ENCODE results near the gene DCANP1. TPM values are rescaled to one million over a fixed set of nuclear protein-coding genes. Genes with fewer than 3 reads are reported as not detected.
A peak's percentile ranks its signal among the peaks of the same experiment; 100 is the strongest.

The DCANP1 gene
- polyA plus RNA-seq, 2 of the 4 experiments (the other 2 are of a cell fraction) = not detected

- WGBS (ENCODE audit: missing lambda C conversion rate) = 96% methylated on average over 4 of the region's 4 CpGs
- Histone ChIP-seq H3K4me2 (peak overlapping the region; percentile 77; the same call in 2 of the 3 replicates), H3K27ac (no peak overlapping the region), H3K9me3 (no peaks in the 10 kb centered on the region), H3K4me1 (peaks cover 22% of the 10 kb centered on the region), H3K4me3 (no peak overlapping the region)
- ChIA-PET CTCF (interaction anchor here (1.1 kb wide), 1 partner anchor 165 kb away, joined by 3 read pairs; no protein-coding TSS in a partner anchor), POLR2A (no interaction called here)
- DNase-seq (ENCODE audit: low read depth in 1 of 2, low spot score in 1 of 2) = no peak
- TF ChIP-seq PBX3 (IDR thresholded peaks at IDR 0.05) (no peak), FOSL2 (IDR thresholded peaks at IDR 0.05) (no peak), FOSL2 (CRISPR knock-in tag; IDR thresholded peaks at IDR 0.05) (no peak), GATA3 (IDR thresholded peaks at IDR 0.05; ENCODE audit: borderline replicate concordance) (no peak), CHD2 (IDR thresholded peaks at IDR 0.05; ENCODE audit: low read length, partially characterized antibody) (no peak), CBX8 (IDR thresholded peaks at IDR 0.05) (no peak), NFE2L2 (conservative IDR thresholded peaks at IDR 0.05; ENCODE audit: low read length) (no peak), JUN (IDR thresholded peaks at IDR 0.05) (no peak), HOXB13 (CRISPR knock-in tag; IDR thresholded peaks at IDR 0.05; ENCODE audit: low read depth) (no peak), RAD21 (conservative IDR thresholded peaks at IDR 0.05 in 1 of 2, IDR thresholded peaks at IDR 0.05 in 1 of 2) (no peak), NPAS2 (CRISPR knock-in tag; IDR thresholded peaks at IDR 0.05; ENCODE audit: borderline replicate concordance) (no peak), HES2 (IDR thresholded peaks at IDR 0.05) (no peak), KDM1A (IDR thresholded peaks at IDR 0.05; ENCODE audit: low read depth) (no peak), JUNB (IDR thresholded peaks at IDR 0.05) (no peak), EP300 (IDR thresholded peaks at IDR 0.05) (no peak), USF2 (IDR thresholded peaks at IDR 0.05) (no peak), ZSCAN20 (CRISPR knock-in tag; IDR thresholded peaks at IDR 0.05) (no peak)
- FAIRE-seq = no peak
- ATAC-seq = no peak
These were observed 50.6 kb downstream of the DCANP1 start for GRCh38 chr5:135396459-135397055.

GRCh38 chr5:135395866-135396265 is 51.3 kb downstream of the DCANP1 start:
- CTCF ChIA-PET = interaction anchor here (1.1 to 2.0 kb wide), 2 partner anchors 69 to 165 kb away, joined by 3 to 5 read pairs; no protein-coding TSS in a partner anchor
- TF ChIP-seq REST (IDR thresholded peaks at IDR 0.05) (no peak), HOXB5 (CRISPR knock-in tag; IDR thresholded peaks at IDR 0.05) (no peak), CHD4 (IDR thresholded peaks at IDR 0.05; ENCODE audit: borderline replicate concordance) (no peak), ESRRA (IDR thresholded peaks at IDR 0.05; ENCODE audit: borderline replicate concordance, low read length) (no peak), E2F6 (IDR thresholded peaks at IDR 0.05; ENCODE audit: borderline replicate concordance, low read depth) (no peak), HES2 (IDR thresholded peaks at IDR 0.05) (no peak), KDM5A (IDR thresholded peaks at IDR 0.05) (no peak), NR3C1 (IDR thresholded peaks at IDR 0.05) (no peak), PHF8 (IDR thresholded peaks at IDR 0.05; ENCODE audit: borderline replicate concordance, low read depth) (no peak), SMC3 (IDR thresholded peaks at IDR 0.05) (no peak), MAFK (IDR thresholded peaks at IDR 0.05; ENCODE audit: partially characterized antibody) (no peak), BCL3 (IDR thresholded peaks at IDR 0.05) (no peak)
- Histone ChIP-seq H3K4me1 (peaks cover 22% of the 10 kb centered on the region), H3K9me3 (no peaks in the 10 kb centered on the region), H3K4me3 (no peak overlapping the region), H3K27ac (no peak overlapping the region), H3K4me2 (no peak overlapping the region)
- DNase-seq (ENCODE audit: low read depth in 1 of 2, low spot score in 1 of 2) (no peak), ATAC-seq (no peak), FAIRE-seq (no peak)
- WGBS (ENCODE audit: missing lambda C conversion rate) = 94% methylated on average over 4 of the region's 4 CpGs
- POLR2A ChIA-PET = no interaction called here
